Neutrophil (primary cell): ENCODE data around the gene C10orf95.
A peak's percentile ranks its signal among the peaks of the same experiment; 100 is the strongest.

Experiments
- H3K27ac ChIP-seq: fragments of 200-600 bp; sonication (generic); 2 replicates; pipeline ENCODE4 v1.5.1; 2016; ENCODE audit warnings: mild to moderate bottlenecking, moderate library complexity
- H3K27me3 ChIP-seq: fragments of 200-600 bp; sonication (generic); 2 replicates; pipeline ENCODE4 v1.6.0; 2016; ENCODE audit warnings: mild to moderate bottlenecking
- H3K36me3 ChIP-seq: fragments of 200-600 bp; sonication (generic); 2 replicates; pipeline ENCODE4 v1.5.1; 2017
- H3K4me1 ChIP-seq, 2 experiments: fragments of 200-600 bp in 1 of 2; sonication (generic) in 1 of 2; 1 replicate in 1 of 2; 2 replicates in 1 of 2; pipeline versions ENCODE4 v1.5.1 to v1.6.1; 2013 to 2016; ENCODE audit warnings: low read depth in 1 of 2, low read length in 1 of 2, mild to moderate bottlenecking in 1 of 2, moderate library complexity in 1 of 2; ENCODE audit not compliant: control insufficient read depth in 1 of 2, insufficient read depth in 1 of 2
- H3K4me3 ChIP-seq, 2 experiments: fragments of 200-600 bp in 1 of 2; sonication (generic) in 1 of 2; 1 replicate in 1 of 2; 2 replicates in 1 of 2; pipeline ENCODE4 v1.5.1; 2013 to 2016; ENCODE audit warnings: low read depth in 1 of 2, low read length in 1 of 2, mild to moderate bottlenecking in 1 of 2, moderate library complexity in 1 of 2
- H3K9me3 ChIP-seq: fragments of 200-600 bp; sonication (generic); 2 replicates; pipeline ENCODE4 v1.5.1; 2016
- TF ChIP-seq, protein P1 (sequence below): fragments of 200-600 bp; sonication (generic); IDR thresholded peaks from 2 replicates; pipeline ENCODE4 v1.5.1; 2016; ENCODE audit warnings: antibody characterized with exemption

Gene C10orf95

DNA sequence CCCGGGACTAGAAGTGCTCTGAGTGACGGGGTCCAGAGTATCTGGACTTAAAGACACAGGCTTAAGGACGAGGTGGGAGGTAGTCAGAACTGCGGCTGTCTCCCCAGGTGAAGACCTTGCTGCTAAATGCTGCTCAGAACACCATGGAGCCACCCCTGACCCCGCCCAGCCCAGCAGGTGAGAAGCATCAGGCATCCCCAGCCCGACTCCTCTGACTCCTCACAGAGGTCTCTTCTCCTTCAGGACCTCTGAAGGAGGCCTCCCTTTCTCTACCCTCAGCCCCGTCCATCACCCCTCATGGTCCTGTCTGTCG lies 50.0 kb downstream of the C10orf95 start:
- Histone ChIP-seq H3K9me3 (no peaks in the 10 kb centered on the region), H3K27ac (no peak overlapping the region), H3K36me3 (peaks cover 71% of the 10 kb centered on the region), H3K4me3 (no peak overlapping the region), H3K27me3 (peaks cover 13% of the 10 kb centered on the region), H3K4me1 (peaks cover 26 to 27% of the 10 kb centered on the region in 2 experiments)
- TF ChIP-seq, protein P1, sequence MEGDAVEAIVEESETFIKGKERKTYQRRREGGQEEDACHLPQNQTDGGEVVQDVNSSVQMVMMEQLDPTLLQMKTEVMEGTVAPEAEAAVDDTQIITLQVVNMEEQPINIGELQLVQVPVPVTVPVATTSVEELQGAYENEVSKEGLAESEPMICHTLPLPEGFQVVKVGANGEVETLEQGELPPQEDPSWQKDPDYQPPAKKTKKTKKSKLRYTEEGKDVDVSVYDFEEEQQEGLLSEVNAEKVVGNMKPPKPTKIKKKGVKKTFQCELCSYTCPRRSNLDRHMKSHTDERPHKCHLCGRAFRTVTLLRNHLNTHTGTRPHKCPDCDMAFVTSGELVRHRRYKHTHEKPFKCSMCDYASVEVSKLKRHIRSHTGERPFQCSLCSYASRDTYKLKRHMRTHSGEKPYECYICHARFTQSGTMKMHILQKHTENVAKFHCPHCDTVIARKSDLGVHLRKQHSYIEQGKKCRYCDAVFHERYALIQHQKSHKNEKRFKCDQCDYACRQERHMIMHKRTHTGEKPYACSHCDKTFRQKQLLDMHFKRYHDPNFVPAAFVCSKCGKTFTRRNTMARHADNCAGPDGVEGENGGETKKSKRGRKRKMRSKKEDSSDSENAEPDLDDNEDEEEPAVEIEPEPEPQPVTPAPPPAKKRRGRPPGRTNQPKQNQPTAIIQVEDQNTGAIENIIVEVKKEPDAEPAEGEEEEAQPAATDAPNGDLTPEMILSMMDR, result no peak

DNA sequence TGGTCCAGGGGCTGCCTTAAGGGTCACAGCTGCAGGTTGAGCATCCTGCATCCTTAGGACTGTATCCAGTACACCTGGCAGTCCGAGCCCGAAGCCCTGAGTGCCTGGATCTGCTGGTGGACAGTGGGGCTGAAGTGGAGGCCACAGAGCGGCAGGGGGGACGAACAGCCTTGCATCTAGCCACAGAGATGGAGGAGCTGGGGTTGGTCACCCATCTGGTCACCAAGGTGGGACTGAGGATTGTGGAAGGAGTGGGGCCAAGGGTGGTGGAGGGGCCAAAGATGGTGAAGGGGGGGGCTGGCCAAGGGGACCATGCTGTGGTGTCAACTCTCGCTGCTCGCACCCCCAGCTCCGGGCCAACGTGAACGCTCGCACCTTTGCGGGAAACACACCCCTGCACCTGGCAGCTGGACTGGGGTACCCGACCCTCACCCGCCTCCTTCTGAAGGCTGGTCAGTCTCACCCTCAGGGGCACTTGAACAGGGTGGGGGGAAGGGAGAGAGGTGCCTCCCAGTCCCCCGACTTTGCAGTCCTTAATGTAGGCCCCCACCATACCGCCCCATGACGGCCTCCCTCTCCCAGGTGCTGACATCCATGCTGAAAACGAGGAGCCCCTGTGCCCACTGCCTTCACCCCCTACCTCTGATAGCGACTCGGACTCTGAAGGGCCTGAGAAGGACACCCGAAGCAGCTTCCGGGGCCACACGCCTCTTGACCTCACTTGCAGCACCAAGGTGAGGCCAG lies 50.6 kb downstream of the C10orf95 start:
- Histone ChIP-seq H3K36me3 (peaks cover 73% of the 10 kb centered on the region), H3K4me1 (peaks cover 30 to 32% of the 10 kb centered on the region in 2 experiments)
- TF ChIP-seq, protein P1, result no peak

DNA sequence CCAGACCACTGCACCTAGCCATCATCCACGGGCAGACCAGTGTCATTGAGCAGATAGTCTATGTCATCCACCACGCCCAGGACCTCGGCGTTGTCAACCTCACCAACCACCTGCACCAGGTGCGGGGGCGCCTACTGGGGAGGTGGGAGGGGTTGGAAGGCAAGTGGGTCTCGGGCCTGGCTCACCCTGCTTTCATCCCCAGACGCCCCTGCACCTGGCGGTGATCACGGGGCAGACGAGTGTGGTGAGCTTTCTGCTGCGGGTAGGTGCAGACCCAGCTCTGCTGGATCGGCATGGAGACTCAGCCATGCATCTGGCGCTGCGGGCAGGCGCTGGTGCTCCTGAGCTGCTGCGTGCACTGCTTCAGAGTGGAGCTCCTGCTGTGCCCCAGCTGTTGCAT lies 51.3 kb downstream of the C10orf95 start:
- peak overlapping the region; percentile 93 for H3K27ac ChIP-seq
- H3K4me3 ChIP-seq, result no peak overlapping the region
- peaks cover 30 to 32% of the 10 kb centered on the region in 2 experiments for H3K4me1 ChIP-seq
- H3K27me3 ChIP-seq, result peaks cover under 1% of the 10 kb centered on the region
- H3K36me3 ChIP-seq, result peaks cover 73% of the 10 kb centered on the region
- no peaks in the 10 kb centered on the region for H3K9me3 ChIP-seq
- TF ChIP-seq, protein P1, result no peak

More for the DNA sequence above, 50.6 kb downstream of the C10orf95 start:
- no peak overlapping the region for H3K4me3 ChIP-seq
- no peak overlapping the region for H3K27ac ChIP-seq
- no peaks in the 10 kb centered on the region for H3K9me3 ChIP-seq
- H3K27me3 ChIP-seq, result peaks cover 8% of the 10 kb centered on the region
